Activated CD4-positive, alpha-beta T cell treated with anti-CD3 and anti-CD28 coated beads, Interleukin-2, amount 50 U/mL, for 16 hours (primary cell): ENCODE data around the gene PPFIBP2.

ENCODE experiments used
- DNase-seq: peaks from one replicate; pipeline ENCODE4 v3.0.0-alpha.2; 2020

The PPFIBP2 gene

DNA sequence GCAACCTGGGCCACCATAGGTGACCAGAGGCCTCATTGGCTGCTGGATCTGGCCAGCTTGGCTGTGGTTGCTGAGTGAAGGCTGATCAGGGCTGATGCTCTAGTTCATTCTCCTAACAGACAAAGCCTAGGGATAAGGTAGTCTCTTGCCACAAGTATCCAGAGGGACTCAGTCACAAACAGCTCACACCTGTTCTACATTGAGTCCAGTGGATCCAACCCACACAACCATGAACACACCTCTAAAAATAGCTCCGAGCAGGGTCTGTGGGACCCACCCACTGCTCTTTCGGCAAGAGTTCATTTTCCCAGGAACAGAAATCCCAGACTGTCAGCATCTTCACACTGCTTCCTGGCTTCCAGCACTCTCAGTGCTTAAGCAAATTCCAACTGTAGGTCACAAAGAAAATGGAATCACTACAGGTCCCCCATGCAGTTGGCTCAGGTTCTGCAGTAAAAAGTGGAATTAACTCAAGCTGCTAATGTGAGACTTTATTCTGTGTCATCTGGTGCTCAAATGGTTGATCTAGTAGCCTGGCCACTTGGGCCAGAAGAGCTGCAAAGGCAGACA is 67.3 kb downstream of the PPFIBP2 start:
- no peak for DNase-seq

DNA sequence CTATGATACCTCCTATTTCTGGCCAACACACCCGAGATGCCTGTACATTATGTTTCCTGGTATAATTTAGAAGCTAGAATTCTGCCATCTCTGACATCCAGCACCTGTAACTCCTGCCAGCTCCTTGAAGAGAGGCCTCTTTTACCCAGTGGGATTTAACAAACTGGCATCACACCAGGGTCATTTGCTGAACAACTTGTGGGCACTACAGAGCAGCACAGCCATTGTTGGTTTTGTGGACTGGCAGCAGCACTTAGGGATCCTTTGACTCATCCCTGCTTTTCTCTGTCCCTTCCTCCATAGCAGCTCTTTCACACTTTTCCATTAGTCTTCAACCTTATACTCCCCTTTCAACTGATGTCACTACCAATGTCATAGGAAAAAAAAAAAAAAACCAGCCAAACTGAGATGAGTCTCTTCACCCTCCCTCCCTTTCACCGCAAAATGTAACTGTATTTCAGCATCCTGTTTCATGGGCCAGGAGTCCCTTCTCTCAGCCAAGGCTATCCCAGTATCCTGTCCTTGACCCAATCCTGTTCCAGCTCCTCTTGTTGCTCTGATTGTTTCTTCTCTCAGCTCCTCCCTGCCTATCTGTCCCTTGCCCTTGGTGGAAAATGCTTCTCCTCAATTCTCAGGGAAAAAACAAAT is 68.7 kb downstream of the PPFIBP2 start:
- no peak for DNase-seq

GRCh38 chr11:7583248-7583647 is 69.4 kb downstream of the PPFIBP2 start:
- DNase-seq, result no peak

- no peak for DNase-seq
These were observed 71.1 kb downstream of the PPFIBP2 start for GRCh38 chr11:7584910-7585309.

- no peak for DNase-seq
These were observed 72.0 kb downstream of the PPFIBP2 start for GRCh38 chr11:7585816-7586215.

DNA sequence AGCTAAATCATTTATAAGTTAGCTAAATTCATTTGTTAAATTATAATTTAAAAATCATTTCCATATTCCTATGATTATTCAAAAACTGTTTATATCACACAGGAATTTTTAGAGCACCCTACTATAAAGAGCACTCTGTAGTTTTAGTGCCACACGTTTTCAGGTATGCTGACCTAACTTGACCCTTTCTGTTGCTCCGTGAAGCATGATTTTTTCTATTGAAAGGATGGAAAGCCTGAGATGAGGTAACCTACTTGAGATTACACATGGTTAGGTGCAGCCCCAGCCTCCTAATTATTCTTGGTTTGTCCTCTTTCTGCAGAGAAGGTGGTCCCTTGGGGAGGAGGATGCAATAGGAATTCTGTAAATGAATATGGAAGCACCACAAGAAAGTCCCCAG is 72.6 kb downstream of the PPFIBP2 start:
- DNase-seq, result no peak

GRCh38 chr11:7587712-7588111 is 73.9 kb downstream of the PPFIBP2 start:
- DNase-seq, result no peak

DNA sequence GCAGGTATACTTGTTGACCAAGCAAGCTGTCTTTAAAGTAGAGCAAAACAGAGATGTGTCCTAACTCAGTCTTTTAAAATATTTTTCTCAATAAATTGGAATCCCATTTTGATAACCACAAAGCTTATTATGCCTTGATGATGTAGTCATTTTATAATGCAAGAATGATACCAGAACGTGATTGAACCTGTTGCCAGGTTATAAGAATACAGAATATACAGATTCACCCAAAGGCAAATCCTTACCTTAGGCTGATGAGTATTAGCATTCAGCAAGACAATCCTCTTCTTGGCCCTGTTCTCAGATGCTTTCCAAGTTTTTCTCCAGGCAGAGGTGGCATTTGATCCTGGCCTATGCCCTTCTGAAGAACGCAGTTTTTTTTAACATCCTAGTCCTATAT is 76.1 kb downstream of the PPFIBP2 start:
- no peak for DNase-seq

DNA sequence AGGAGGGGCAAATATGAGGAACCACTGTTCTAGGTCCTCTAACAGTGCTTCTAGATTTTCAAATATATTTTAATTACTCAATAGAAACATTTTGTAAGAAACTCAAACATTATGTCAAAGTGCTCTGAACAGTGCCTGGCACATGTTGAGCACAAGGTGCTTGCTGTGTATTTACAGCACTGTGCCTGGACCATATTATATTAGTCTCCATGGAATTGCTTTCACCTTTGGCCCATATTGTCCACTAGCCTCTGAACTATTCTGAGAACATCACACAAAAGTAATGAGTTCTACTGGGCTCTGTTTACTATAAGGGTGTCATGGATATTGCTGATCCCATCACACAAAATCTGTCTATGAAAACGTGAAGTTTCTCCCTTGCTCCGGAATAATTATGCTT is 76.7 kb downstream of the PPFIBP2 start:
- DNase-seq, result no peak

DNA sequence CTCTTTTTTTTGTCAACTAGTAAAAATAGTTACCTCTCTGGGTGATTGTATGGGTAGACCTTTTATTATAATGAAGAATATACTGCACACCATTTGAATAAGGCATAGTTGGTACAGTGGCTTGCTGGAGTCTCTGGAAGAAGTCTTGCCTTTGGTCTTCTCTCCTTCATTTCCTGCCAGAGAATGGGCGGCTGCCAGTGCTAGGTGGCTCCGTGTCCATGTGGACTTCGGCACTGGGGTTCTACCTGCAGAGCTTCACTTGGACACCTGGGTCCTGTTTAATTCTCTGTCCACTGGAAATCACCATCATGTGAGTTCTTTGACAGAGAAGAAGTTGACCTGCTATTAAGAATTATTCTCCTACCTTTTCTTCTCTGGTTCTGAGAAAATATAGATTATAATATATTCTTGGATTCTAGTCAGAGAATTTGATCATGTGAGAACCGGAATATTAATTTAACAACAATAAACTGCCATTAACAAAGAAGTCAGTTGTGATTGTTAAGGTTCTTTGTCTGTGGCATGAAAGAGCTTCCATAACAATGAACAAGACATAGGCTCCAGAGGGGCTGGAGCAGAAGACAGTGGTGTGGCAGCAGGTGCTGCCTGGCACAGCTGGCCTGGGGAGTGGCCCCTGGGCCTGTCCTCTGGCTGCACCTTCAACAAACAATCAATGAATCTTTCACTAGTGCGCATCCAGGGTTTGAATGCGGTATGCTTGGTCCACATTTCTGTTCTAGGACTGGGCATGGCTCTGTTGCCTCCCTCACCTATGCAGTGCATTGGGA is 77.5 kb downstream of the PPFIBP2 start:
- no peak for DNase-seq

- DNase-seq, result no peak
These were observed 78.2 kb downstream of the PPFIBP2 start for GRCh38 chr11:7591987-7592386.

DNA sequence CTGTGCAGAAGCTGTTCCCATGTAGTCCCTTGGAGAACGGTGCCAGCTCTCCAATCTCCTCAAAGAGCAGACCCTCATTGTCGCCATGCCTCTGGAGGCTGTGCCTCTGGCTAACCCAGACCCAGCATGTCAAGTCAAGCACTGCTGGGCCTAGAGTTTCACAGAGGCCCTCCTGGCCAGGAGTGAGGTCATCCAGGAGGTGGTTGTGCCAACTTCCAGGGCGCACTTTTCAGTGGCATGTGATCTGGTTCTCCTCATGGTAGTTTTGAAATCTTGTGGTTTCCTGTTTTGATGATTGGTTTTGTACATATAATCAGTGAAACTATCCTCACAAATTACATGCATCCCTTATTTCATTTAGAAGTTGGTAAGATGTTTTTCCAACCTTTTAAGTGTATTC is 78.9 kb downstream of the PPFIBP2 start:
- DNase-seq, result peak; percentile 25

GRCh38 chr11:7593481-7593880 is 79.7 kb downstream of the PPFIBP2 start:
- DNase-seq, result no peak

DNA sequence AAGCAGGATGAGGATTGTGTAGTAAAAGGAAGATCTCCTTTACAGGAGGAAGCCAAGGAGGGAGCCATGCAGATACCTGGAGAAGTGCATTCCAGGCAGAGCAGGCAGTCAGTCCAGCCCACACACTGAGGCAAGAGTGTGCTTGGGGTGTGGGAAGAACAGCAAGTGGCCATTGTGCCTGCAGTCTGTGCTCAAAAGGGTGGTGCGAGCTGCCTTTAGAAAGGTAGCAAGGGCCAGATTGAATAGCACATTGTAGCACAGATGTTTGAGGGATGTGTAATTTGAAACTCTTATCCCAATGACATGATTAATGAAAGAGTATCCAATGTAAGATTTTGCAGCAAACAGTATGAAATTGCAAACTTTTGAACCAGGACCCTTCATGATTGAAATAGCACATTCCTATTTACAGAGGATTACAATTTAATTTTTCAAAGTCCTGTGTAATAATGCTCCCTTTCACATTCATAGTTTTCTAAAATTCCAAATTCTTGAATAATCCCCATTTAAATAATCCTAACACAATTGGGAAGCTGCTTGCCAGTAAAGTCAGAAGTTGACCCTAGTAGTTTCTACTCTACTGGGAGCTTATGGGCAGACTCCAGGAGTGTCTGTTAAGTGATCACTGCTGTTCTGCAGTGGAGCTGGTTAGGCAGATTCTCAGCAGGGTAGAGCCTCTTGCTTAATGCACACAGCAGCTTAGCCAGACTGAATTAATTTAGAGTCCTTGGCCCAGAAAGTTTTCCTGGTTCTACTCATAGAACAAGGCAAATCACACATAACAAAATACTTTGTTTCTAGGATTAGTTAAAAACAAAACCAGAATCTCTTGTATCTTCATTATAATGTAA is 81.4 kb downstream of the PPFIBP2 start:
- no peak for DNase-seq

- DNase-seq, result no peak
These were observed 82.2 kb downstream of the PPFIBP2 start for GRCh38 chr11:7595951-7596350.

DNA sequence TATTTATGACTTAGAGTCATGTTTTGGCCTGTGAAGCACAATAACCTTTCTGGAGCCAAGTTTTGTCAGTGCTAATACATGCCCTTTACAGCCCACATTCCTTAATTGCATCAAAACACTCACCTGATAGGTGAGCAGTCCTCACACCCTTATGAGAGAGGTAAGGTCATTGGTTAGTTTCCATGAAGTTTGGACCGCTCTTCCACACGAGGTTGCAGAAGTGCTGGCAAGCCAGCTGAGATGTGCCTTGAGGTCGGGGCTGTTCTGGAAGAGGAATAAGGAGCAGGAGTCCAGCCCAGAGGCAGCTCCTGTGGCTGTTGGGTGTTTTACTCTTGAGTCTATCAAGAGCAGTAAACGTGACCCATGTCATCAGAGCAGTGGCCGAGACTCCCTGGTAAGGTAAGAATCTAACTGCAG is 83.2 kb downstream of the PPFIBP2 start:
- DNase-seq, result no peak

DNA sequence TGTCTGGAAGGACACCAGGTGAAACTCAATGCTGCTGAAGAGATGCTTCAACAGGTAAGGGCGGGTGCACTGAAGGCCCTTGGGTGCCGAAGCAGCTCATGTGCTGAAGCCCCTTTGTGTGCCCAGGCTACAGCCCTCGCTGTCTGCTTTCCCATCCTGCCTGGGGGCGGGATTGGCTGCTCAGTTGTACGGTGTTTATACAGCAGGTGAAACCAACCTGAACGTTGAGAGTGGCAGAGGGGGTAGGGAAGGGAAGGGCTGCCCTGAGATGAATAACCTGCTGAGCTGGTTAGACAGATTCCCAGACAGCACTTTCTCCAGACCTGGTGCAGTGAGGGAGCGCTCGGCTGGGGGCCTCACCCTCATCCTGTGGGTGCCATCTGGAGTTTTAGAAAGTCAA is 83.8 kb downstream of the PPFIBP2 start:
- no peak for DNase-seq

- no peak for DNase-seq
These were observed 85.4 kb downstream of the PPFIBP2 start for GRCh38 chr11:7599209-7599608.

DNA sequence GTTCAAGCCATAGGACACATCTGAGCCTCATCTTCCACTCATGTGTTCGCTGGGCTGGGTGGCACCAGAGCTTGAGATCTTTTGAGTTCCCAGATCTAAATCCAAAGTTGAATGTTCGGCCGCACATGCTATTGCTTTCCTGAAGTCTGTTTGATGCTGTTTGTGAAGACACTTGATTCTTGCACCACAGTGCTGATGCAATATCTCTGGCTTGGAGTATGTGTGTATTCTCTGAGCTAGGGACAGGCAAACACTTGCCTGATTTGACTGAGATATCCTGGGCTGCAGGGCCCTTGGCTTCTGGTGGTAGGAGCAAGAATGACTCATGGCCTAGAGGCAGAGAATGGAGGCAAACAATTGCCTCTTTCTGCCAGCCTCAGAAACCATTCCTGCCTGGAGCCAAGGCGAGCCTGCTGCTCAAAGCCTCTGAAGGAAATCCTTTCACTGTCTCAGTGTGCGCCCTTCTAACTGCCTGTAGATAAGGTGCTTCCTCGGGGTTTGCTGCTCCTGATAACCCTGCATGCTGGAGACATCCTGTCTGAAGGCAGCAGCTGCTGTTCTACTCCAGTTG is 86.5 kb downstream of the PPFIBP2 start:
- no peak for DNase-seq

- DNase-seq, result no peak
These were observed 89.4 kb downstream of the PPFIBP2 start for GRCh38 chr11:7603031-7603781.

GRCh38 chr11:7604331-7604955 is 90.6 kb downstream of the PPFIBP2 start:
- no peak for DNase-seq
